ENCODE measurements around the gene ERGIC2. TPM values are rescaled to one million over a fixed set of nuclear protein-coding genes. Genes with fewer than 3 reads are reported as not detected.

Gene ERGIC2
- total RNA-seq, 1 donor = 112 TPM

DNA sequence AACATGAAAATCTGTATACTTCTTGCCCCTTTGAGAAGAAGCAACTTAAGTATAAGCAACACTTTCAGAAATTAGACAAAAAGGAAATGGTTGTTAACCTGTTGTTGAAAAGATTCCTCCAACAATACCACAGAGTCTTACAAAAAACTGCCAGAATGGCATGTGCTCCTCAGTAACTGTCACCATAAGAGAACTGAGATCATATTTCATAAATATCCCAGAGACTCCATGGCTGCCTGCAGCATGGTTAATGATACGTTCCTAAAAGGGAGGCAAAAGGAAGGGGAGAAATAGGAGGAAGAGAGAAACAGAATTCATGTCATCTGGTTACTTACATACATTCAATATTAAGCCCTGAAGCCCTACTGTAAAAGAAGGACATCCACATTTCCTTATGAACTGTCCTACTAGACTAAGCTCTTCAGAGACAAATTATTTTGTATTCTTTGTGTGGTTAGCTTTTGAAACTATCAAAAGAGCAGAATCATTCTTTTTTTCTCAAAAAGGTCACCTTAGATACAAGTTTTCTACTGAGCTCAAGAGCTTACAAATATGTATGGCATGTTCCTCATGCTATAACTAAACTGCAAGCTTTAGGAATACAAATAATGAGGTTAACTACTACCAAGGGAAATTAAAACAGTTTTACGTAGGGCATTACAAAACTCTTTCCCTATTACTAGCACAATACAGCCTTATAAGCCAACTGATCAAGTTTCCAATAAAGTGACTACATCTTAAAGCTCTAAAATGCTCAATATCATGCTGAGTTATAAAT lies 37.8 kb downstream of the ERGIC2 start:
- no peak overlapping the region for H3K4me3 ChIP-seq (ENCODE audit: low read depth, low read length)
- DNase-seq (ENCODE audit: low read depth) = no peak
- TF ChIP-seq, protein P1, sequence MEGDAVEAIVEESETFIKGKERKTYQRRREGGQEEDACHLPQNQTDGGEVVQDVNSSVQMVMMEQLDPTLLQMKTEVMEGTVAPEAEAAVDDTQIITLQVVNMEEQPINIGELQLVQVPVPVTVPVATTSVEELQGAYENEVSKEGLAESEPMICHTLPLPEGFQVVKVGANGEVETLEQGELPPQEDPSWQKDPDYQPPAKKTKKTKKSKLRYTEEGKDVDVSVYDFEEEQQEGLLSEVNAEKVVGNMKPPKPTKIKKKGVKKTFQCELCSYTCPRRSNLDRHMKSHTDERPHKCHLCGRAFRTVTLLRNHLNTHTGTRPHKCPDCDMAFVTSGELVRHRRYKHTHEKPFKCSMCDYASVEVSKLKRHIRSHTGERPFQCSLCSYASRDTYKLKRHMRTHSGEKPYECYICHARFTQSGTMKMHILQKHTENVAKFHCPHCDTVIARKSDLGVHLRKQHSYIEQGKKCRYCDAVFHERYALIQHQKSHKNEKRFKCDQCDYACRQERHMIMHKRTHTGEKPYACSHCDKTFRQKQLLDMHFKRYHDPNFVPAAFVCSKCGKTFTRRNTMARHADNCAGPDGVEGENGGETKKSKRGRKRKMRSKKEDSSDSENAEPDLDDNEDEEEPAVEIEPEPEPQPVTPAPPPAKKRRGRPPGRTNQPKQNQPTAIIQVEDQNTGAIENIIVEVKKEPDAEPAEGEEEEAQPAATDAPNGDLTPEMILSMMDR (IDR thresholded peaks at IDR 0.05; ENCODE audit: insufficient read depth, low read length) = no peak

DNA sequence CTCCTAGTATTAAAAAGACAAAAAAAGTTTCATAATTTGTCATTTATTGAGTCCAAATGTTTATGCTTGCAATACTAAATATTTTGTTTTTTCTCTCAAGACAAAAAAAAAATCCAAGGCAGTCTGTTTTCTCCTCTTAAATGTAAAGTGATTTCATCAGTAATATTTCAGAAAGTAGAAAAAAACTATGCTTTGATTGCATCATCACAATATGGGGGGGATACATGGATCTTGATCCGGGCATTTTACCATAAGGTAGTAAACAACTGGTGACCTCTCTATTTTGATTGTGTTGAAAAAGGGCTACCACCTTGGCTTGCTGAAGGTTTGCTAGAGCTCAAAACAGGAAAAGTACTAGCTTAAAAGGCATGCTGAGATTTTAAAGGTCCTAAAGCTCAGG lies 43.6 kb downstream of the ERGIC2 start:
- DNase-seq (ENCODE audit: low read depth) = no peak
- TF ChIP-seq, protein P1 (IDR thresholded peaks at IDR 0.05; ENCODE audit: insufficient read depth, low read length) = no peak
- H3K4me3 ChIP-seq (ENCODE audit: low read depth, low read length) = no peak overlapping the region

DNA sequence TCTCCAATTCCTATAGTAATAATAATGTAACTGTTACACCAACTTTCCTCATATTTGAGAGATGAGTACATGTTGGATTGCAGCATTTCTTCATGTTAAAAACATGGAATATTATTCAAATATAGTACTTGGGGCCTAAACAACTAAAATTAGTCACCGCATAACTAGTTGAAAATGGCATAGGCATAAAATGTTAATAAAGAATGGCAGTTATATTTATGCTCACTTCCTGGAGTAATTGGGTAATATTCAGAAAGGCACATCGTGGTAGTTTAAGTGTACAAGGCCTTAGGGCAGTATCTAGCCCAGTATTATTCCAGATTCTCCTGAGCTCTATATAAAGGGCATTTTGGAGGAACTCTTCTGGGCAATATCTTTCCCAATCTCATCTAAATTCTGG lies 46.0 kb downstream of the ERGIC2 start:
- H3K4me3 ChIP-seq (ENCODE audit: low read depth, low read length) = no peak overlapping the region
- TF ChIP-seq, protein P1 (IDR thresholded peaks at IDR 0.05; ENCODE audit: insufficient read depth, low read length) = no peak
- DNase-seq (ENCODE audit: low read depth) = no peak

DNA sequence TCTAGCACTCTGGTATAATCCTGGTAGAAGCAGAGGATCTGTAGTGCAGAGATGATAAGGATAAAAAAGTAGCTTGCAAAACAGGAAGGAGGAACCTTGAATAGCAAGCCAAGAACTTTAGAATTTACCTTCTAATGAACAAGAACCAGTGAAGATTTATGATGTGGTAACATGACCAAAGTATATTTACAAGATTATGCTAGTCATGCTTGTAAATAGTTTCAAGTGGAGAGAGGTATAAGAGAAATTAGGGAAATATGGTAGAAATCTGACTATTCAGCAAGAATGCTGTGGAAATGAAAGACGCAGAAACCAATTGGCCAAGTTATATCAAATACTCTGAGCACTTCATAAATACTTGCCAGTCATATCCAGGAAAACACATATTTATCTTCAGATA lies 47.8 kb downstream of the ERGIC2 start:
- no peak for DNase-seq (ENCODE audit: low read depth)
- H3K4me3 ChIP-seq (ENCODE audit: low read depth, low read length) = no peak overlapping the region
- TF ChIP-seq, protein P1 (IDR thresholded peaks at IDR 0.05; ENCODE audit: insufficient read depth, low read length) = no peak

DNA sequence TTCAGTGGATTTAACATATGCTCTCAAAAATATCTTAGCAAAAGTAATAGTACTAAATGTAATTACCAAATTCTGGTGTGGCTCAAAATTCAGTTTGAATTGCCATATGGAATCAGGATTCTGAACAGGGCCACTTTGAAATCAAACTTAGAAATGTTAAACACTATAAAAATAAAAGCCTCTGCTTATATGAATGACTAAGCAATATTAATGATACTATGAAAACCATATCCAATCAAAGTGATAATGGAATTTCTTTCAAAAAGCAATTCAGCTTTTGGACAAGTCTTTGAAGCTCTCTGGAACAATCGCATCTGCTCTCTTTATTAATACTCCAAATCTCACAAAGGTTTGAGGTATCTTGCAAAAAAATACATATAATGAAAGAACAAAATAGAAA lies 51.6 kb downstream of the ERGIC2 start:
- no peak overlapping the region for H3K4me3 ChIP-seq (ENCODE audit: low read depth, low read length)
- DNase-seq (ENCODE audit: low read depth) = no peak
- TF ChIP-seq, protein P1 (IDR thresholded peaks at IDR 0.05; ENCODE audit: insufficient read depth, low read length) = no peak

DNA sequence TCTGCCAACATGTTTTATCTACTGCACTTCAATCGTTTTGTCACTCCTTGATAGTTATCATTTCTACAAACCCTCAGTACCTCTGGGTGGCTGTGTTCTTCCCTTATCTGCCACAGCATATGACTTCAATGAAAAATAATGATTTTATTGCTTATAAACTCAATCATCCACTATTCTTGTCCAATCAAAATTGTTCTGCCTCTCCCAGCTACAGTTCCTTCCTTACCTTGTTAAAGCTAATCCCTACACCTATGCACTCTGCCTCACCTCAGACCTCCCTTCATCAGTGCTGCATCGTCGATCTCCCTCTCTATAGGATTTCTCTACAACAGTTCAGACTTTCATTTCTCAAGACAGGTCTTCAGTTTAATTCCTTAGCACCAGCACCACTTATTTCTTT lies 58.8 kb downstream of the ERGIC2 start:
- H3K4me3 ChIP-seq (ENCODE audit: low read depth, low read length) = no peak overlapping the region
- TF ChIP-seq, protein P1 (IDR thresholded peaks at IDR 0.05; ENCODE audit: insufficient read depth, low read length) = no peak
- no peak for DNase-seq (ENCODE audit: low read depth)
